ENCODE data around the gene KIF13A.
"Not testable (repeated sequence)": the region's sequence is repeated elsewhere in the genome, so short reads cannot be mapped to it uniquely, and the experiment has no call there.

KIF13A gene

DNA sequence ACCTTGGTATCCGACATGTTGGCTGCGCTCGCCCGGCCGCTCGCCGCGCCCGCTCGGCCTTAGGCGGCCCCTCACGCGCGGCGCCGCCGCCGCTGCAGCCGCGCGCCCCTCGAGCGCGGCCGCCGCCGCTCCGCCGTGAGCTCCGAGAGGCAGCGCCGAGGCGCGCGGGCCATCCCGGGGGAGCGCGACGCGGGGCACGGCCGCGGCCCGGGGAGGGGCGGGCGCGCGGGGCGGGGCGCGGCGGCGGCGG is at the start of gene KIF13A:
TSS of gene KIF13A (minus strand) at position 189 of the 250 bp plus-strand sequence. CDS start at position 17, 172 bp downstream.
- DNase-seq (ENCODE audit: low read depth in 2 of 2) = no peak

DNA sequence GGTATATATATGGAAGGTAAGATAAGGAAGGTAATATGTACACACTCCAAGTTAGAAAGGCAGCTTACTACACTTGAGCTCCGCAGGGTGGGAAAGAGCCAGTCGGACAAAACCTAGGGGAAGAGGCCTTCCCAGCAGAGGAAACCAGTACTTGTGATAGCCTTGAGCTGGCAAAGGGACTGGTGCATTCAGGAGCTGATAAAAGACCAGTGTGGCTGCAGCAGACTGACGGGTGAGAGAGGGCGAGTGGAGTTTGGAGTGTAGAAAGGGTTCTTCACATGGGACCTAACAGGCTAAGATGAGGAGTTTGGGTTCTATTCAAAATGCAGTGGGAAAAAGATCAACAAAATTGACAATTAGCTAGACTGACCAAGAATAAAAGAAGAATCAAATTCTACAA is 49.3 kb upstream of the KIF13A start:
- no peak for DNase-seq (ENCODE audit: low read depth in 2 of 2)

DNA sequence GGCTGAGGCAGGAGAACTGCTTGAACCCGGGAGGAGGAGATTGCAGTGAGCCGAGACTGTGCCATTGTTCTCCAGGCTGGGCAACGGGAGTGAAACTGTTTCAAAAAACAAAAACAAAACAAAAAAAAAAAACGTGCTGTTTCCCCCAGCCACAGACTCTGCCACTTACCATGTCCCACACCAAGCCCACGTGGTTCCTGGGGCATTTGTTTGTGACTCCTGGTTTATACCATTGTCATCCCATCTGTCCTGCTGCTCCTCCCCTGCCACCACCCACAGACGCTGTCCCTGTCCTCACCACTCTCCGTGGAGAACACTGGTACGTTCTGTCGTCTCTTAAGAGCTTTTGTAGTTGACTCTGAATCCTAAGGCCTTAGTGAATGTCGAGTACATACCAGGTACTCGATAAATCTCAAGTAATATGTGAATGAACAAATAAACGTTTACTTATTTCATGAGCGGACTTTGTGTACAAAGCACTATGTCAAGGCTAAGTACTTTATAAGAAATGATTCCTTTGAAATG is 48.0 kb upstream of the KIF13A start:
- no peak for DNase-seq (ENCODE audit: low read depth in 2 of 2)

DNA sequence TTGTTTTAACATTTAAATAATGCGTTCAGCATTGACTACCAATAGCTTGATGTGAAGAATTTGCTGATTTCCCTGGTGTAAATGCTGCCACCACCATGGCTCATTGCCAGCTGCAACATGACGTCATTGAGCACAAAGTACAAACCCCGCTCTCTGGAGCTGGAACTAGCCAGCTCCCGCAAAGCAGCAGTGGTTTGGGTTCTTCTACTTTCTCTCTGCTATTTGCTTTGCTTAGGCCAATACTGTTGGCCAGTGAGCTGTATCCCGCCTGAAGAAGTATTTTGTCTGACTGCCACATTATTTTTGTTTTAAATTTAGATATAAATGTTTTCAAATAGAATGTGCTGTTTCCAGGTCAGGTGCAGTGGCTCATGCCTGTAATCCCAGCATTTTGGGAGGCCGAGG is 47.4 kb upstream of the KIF13A start:
- DNase-seq (ENCODE audit: low read depth in 2 of 2) = no peak

- no peak for DNase-seq (ENCODE audit: low read depth in 2 of 2)
These were observed 44.3 kb upstream of the KIF13A start for GRCh38 chr6:18031680-18032256.

DNA sequence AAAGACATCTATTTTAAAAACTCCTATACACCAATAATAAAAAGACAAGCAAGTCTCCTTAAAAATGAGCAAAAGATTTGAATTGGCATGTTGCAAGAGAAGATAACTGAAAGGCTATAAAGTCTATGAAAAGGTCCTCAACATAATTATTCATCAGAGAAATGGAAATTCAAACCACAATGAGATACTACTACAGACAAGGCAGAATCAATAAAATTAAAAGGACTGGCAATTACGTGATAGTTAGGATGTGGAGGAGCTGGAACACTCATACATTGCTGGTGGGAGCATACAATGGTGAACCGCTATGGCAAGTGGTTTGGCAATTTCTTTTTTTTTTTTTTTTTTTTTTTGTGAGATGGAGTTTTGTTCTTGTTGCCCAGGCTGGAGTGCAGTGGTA is 43.8 kb upstream of the KIF13A start:
- DNase-seq (ENCODE audit: low read depth in 2 of 2) = no peak

DNA sequence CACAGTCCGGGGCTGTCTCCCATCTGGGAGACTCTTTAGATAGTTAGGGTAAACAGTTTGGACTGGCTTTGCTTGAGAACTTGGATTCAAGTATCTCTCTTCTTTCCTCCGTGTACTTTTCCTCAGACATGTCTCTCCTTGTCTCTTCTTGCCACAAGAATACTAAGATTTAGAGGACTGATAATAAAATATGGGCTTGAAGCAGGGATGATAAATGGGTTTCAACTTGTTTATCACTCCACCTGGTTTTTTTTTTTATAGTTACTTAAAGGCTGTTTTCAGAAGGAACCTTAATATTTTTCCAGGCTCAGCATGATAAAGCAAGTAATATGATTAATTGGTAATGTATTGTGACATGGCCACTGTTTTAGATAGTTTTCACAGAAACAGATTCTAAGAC is 40.9 kb upstream of the KIF13A start:
- DNase-seq (ENCODE audit: low read depth in 2 of 2) = no peak

- no peak for DNase-seq (ENCODE audit: low read depth in 2 of 2)
These were observed 38.2 kb upstream of the KIF13A start for GRCh38 chr6:18025596-18025995.

DNA sequence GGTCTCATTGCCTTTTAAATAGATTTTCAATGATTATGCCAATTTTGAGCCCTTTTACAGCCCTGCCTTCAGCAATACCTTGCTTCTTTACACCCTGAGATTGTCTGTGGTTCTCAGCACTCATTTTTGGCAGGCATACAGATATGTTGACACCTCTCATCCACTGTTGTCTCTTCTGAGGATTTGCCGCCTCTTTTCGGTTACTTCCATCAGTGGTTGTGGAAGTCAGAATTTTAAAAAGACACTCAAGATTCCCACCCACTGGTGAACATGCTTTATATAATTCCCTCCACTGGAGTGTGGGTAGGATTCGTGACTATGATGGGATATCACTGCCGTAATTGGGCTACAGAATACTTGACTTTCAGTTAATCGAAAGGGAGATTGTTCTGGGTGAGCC is 37.4 kb upstream of the KIF13A start:
- DNase-seq (ENCODE audit: low read depth in 2 of 2) = no peak

DNA sequence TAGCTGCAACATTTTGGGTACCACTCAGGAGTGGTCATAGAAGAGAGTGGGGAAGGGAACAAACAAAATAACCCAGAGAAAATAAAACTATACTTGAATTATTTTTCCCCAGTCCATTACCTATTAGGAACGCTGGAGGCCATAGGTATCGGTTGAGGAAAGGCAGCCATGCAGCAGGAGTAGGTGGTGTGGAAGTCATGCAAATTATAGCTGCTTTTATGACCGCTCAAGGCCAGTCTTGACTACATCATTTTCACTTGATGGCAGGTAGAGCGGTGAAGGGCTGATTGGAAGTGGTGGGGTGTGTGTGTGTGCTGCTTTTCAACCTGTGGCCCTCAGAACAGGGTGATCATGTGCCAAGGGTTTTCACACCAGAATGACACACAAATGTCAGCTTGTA is 36.5 kb upstream of the KIF13A start:
- no peak for DNase-seq (ENCODE audit: low read depth in 2 of 2)

DNA sequence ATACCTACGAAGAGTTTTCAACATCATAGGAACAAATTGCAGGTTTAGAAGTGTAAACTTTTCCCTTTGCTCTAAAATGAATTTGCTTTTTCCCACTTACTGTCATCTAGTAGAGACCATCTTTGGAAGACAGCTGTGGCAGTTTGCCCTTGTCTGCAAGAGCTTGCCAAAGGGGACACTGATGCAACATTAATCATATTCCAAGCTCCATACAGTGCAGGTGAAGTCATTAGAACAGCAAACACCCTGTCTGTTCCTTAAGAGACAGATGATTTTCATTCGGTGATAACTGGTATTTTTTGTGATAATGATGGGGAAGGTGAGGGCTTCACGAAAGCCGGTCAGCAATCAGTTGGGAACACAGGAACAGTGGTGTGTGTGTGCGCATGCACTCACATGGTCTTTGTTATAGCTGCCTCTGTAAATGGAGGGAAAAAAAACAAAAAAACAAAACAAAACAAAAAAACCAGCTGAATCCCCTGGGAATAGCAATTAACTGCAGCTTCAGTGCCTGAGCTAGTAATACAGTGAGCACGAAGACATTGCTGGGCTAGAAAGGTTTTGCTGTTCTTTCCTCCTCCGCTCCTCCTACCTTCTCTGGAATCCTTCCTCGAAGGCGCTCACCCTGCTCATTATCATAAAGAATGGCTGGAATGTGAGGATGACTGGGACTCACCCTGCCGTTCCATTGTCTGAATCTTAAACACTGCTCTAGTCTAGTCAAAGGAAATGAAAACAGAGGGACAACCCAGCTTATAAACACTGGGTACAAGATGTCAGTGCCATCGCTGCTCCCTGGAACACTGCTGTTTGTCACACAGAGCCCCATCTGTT is 35.2 kb upstream of the KIF13A start:
- no peak for DNase-seq (ENCODE audit: low read depth in 2 of 2)

DNA sequence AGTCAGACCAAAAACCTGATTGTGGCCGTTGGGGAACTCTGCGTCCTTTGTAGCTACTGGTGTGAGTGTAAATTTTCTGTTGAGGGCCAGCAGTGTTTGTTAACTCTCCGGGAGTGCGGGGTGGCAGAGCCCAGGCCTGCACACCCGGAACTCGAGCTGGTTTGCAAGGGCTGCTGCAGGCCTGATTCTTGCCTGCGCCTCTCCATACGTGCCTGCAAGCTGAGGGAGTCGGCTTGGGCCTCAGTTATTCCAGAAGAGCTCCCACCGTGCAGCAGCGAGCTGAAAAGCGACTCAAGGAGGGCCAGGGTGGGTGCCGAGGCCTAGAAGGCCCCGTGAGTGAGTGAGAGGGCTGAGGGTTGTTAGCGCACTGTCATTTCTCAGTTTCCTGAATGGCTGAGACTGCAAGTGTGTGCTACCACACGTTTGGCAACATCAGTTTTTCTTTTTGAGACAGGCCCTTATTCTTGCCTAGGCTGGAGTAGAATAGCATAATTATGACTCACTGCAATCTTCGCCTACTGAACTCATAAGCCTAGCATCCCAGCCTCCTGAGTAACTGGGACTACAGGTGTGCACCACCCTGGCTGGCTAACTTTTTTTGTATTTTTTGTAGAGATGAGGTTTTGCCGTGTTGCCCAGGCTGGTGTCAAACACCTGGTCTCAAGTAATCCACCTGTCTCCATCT is 33.9 kb upstream of the KIF13A start:
- DNase-seq (ENCODE audit: low read depth in 2 of 2) = no peak

DNA sequence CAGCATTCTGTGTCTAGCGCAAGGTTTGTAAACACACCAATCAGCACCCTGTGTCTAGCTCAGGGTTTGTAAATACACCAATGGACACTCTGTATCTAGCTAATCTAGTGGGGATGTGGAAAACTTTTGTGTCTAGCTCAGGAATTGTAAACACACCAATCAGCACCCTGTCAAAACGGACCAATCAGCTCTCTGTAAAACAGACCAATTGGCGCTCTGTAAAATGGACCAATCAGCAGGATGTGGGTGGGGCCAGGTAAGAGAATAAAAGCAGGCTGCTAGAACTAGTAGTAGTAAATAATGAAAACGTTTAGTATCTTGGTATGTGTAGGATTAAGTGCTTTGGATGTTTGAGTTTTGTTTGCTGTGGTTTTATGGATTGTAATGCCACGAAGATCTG is 33.1 kb upstream of the KIF13A start:
- DNase-seq (ENCODE audit: low read depth in 2 of 2) = not testable (repeated sequence)

GRCh38 chr6:18019539-18020534 is 32.4 kb upstream of the KIF13A start:
- DNase-seq (ENCODE audit: low read depth in 2 of 2) = no peak

DNA sequence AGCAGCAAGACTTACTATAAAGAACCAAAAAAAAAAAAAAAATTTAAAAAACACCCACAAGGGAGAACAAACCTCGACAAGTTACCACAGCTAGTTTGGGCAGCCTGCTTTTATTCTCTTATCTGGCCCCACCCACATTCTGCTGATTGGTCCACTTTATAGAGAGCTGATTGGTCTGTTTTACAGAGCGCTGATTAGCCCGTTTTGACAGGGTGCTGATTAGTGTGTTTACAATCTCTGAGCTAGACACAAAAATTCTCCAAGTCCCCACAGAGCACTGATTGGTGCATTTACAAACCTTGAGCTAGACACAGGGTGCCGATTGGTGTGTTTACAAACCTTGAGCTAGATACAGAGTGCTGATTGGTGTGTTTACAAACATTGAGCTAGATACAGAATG is 31.7 kb upstream of the KIF13A start:
- not testable (repeated sequence) for DNase-seq (ENCODE audit: low read depth in 2 of 2)

DNA sequence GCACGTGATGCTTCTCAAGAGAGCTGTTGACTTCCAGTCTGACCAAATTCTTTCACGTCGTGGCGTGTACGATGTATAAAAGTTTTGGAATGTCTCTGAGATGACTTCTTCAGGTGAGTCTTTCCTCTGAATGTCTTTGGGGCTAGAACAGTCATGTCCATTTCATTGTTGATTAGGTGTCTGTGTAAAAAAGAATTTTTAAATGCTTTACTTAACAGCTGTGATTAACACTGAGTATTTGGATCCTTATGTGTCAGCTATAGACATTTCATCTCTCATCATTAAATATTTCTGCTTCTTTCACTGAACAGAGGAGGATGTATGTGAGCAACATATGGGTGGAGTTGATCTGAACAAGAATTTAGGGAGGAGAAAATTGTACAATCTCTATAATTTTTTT is 29.3 kb upstream of the KIF13A start:
- DNase-seq (ENCODE audit: low read depth in 2 of 2) = no peak

DNA sequence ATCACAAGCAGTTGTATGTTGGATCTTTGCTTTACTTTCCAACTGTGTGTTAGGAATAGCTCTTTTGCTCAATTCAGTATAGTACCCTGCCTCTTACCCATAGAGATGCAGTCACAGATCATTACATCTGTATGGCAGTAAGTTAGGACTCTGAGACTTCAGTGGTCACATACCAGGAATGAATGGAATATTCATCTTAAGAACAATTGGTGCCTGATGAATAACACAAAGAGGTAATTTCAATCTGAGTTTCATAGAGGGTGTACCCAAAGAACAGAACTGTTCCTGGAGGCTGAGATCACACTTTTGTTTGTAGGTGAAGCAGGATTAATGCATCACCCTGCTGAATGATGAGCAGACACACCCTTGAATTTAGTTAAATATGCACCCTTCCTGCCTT is 28.7 kb upstream of the KIF13A start:
- DNase-seq (ENCODE audit: low read depth in 2 of 2) = no peak

- no peak for DNase-seq (ENCODE audit: low read depth in 2 of 2)
These were observed 23.9 kb upstream of the KIF13A start for GRCh38 chr6:18011287-18011686.

- DNase-seq (ENCODE audit: low read depth in 2 of 2) = not testable (repeated sequence)
These were observed 23.1 kb upstream of the KIF13A start for GRCh38 chr6:18010540-18010939.

GRCh38 chr6:18004256-18004985 is 17.0 kb upstream of the KIF13A start:
- DNase-seq (ENCODE audit: low read depth in 2 of 2) = no peak

DNA sequence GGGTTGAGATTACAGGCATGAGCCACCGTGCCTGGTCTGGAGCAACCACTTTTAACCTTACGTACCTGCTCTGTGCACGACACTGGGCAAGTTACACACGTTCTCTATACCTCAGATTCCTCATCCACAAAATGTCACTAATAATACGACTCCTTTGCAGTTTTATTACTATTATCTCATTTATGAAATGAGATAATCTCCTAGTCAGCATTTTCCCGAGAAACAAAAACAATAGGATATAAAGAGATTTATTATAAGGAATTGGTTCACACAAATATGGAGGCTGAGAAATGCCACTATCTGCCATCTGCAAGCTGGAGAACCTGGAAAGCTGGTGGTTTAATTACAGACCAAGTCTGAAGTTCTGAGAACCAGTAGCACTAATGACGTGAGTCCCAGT is 12.0 kb upstream of the KIF13A start:
- no peak for DNase-seq (ENCODE audit: low read depth in 2 of 2)
